ENCODE measurements around the gene SPG21. TPM values are rescaled to one million over a fixed set of nuclear protein-coding genes. Genes with fewer than 3 reads are reported as not detected.

Gene SPG21
- total RNA-seq, 1 experiment from 2014 or later = 66.6 TPM

DNA sequence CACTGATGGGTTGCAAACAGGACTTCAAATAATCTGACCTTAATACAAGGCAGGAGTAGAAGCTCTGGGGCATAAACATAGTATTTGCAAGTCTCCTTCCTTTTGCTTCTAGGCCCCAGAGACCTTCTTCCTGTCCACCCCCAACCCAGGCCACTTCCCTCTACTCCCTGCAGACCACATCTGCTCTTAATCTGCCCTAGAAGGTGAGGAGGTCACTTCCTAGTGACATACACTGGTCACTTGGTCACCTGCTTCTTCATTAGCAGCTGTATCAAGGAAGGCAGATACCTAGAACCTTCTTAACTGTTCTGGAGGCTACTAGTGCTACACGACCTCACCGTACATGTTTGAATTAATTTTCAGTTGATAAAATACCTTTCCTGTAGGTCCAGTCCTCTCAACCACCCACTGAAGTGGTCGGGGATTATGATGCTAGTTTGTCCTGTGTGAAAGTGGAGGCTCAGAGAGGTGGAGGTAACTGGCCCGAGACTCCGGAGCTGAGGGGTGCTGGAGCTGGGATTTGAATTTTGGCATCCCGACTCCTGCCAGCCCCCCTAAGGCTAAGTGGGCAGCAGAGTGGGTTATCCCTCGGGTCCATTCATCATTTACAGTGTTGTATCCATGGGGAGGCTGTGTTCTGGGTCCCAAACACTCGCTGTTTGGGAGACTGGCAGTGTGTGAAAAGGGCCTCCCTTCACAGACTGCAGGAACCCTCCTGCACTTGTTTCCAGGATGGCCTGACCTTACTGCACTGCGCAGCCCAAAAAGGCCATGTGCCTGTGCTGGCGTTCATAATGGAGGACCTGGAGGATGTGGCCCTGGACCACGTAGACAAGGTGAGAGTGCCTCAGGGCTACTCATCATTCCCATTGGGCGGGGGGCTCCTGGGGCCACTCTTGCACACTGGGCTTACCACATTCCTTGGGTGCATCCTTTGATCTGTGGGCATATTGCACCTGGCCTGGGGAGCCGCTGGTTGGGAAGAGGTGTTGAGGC lies 64.1 kb downstream of the SPG21 start:
- no peak overlapping the region for H3K4me3 Mint-ChIP-seq

More for the DNA sequence above, 64.1 kb downstream of the SPG21 start:
- H4K20me1 ChIP-seq (ENCODE audit: control insufficient read depth, insufficient read depth, insufficient read length) = no peaks in the 10 kb centered on the region
- no peak overlapping the region for H2BK20ac ChIP-seq (ENCODE audit: low read depth, low read length, poor library complexity, severe bottlenecking)
- H3K9ac ChIP-seq (ENCODE audit: extremely low read depth, insufficient read length, low read length) = no peak overlapping the region
- Mint-ChIP-seq H3K27ac (peak overlapping the region in 2 of 3 experiments; percentile 1 to 23; a peak in 1 of 7 replicates), H3K9me3 (no peaks in the 10 kb centered on the region), H3K4me1 (peaks cover 8 to 9% of the 10 kb centered on the region in 2 experiments), H3K36me3 (ENCODE audit: insufficient read depth in 1 of 3, low read depth in 3 of 3) (peaks cover 2 to 10% (median 6%) of the 10 kb centered on the region in 3 experiments; a peak in 5 of 7 replicates), H3K27me3 (ENCODE audit: low read depth) (no peaks in the 10 kb centered on the region)
- no peak overlapping the region for H2BK120ac ChIP-seq (ENCODE audit: low read depth, low read length, poor library complexity, severe bottlenecking)
- H3K27me3 ChIP-seq (ENCODE audit: insufficient read depth, low read length) = no peaks in the 10 kb centered on the region
- no peak overlapping the region for H2BK12ac ChIP-seq (ENCODE audit: insufficient read length, low read depth, low read length)
- no peak overlapping the region for H4K91ac ChIP-seq (ENCODE audit: insufficient read length, low read depth, low read length)
- H4K8ac ChIP-seq (replicated peaks; ENCODE audit: insufficient read length, low read depth, low read length) = no peak overlapping the region
- no peak overlapping the region for H3K4me2 ChIP-seq (ENCODE audit: insufficient read depth, insufficient read length, low read length)
- H3K9me3 ChIP-seq (ENCODE audit: control insufficient read depth, low read depth, low read length) = no peaks in the 10 kb centered on the region
- H4K5ac ChIP-seq (ENCODE audit: insufficient read length, low read depth, low read length) = no peak overlapping the region
- no peak overlapping the region for H3K27ac ChIP-seq (ENCODE audit: insufficient read length, low read depth, low read length)
- DNase-seq = no peak
- H3K23me2 ChIP-seq (ENCODE audit: insufficient read length, low read depth, low read length, poor library complexity, severe bottlenecking) = no peaks in the 10 kb centered on the region
- no peaks in the 10 kb centered on the region for H3K79me2 ChIP-seq (ENCODE audit: insufficient read depth, low read length)
- no peak overlapping the region for H2AK5ac ChIP-seq (ENCODE audit: insufficient read length, low read length)
- no peak overlapping the region for H2BK15ac ChIP-seq (ENCODE audit: low read depth, low read length)
- no peaks in the 10 kb centered on the region; the same call in 1 of the 2 replicates for H3K4me1 ChIP-seq (ENCODE audit: insufficient read depth, low read length)
- WGBS (ENCODE audit: extremely low coverage, insufficient read length, low lambda C conversion rate) = no CpG with 5 or more reads among the region's 13 CpGs
- no peak overlapping the region for H3K4ac ChIP-seq (ENCODE audit: low read depth, low read length)
- no peaks in the 10 kb centered on the region for H3K79me1 ChIP-seq (ENCODE audit: insufficient read depth, low read depth, low read length, poor library complexity, severe bottlenecking)
- no peak overlapping the region for H2BK5ac ChIP-seq (ENCODE audit: insufficient read length, low read length)
- TF ChIP-seq CTCF (conservative IDR thresholded peaks at IDR 0.05) = no peak
- H3K18ac ChIP-seq (ENCODE audit: insufficient read length, low read depth, low read length) = no peak overlapping the region
- no peak overlapping the region for H3K56ac ChIP-seq (ENCODE audit: insufficient read length, low read depth, low read length)
- H3K23ac ChIP-seq (ENCODE audit: insufficient read length, low read depth, low read length) = no peak overlapping the region
- H3K14ac ChIP-seq (ENCODE audit: insufficient read depth, low read length) = no peak overlapping the region
- no peak overlapping the region for H3T11ph ChIP-seq (ENCODE audit: low read length)
- no peak overlapping the region for H2AFZ ChIP-seq (ENCODE audit: low read length)
